Panc1 (cell line): ENCODE data around the gene C1QTNF9B. TPM values are rescaled to one million over a fixed set of nuclear protein-coding genes. Genes with fewer than 3 reads are reported as not detected.

ENCODE experiments used
- ATAC-seq: fragments of 200-7000 bp; cut with Tn5 transposase; 2 replicates; pipeline ENCODE4 v1.9.1; 2020; ENCODE audit warnings: mild to moderate bottlenecking, moderate library complexity
- BruUV-seq: library from RNA; stranded (reverse); fragments of 400-500 nt; replicated peaks from 2 replicates; lab custom pipeline; 2021; lab: Mats Ljungman, UMichigan
- CTCF ChIA-PET: fragments of 300-600 bp; sonication (Branson Sonifier 250); formaldehyde crosslinking; loops from one replicate; lab custom pipeline; 2022; ENCODE audit warnings: antibody characterized with exemption; lab: Charles Lee
- POLR2A ChIA-PET: fragments of 300-600 bp; sonication (Branson Sonifier 250); formaldehyde crosslinking; loops from one replicate; lab custom pipeline; 2022; ENCODE audit warnings: antibody characterized with exemption; lab: Charles Lee
- DNase-seq: peaks from one replicate; pipeline ENCODE4 v3.0.0-alpha.2; 2010; ENCODE audit warnings: low read depth, low spot score
- H3K27ac ChIP-seq: 2 replicates; pipeline ENCODE4 v1.5.1; 2011; ENCODE audit warnings: mild to moderate bottlenecking, low read length, inconsistent platforms
- H3K27me3 ChIP-seq: fragments of 200-500 bp; sonication (Bioruptor generic); 2 replicates; pipeline ENCODE4 v1.6.0; 2014; ENCODE audit warnings: low read length, inconsistent platforms; ENCODE audit not compliant: control insufficient read depth, insufficient read depth
- H3K36me3 ChIP-seq: fragments of 200-500 bp; sonication (Bioruptor generic); 2 replicates; pipeline ENCODE4 v1.5.1; 2014; ENCODE audit warnings: inconsistent platforms, mild to moderate bottlenecking, low read length, moderate library complexity; ENCODE audit not compliant: control insufficient read depth, insufficient read depth
- H3K4me1 ChIP-seq: 2 replicates; pipeline ENCODE4 v1.5.1; 2011; ENCODE audit warnings: inconsistent platforms, mild to moderate bottlenecking, low read length, moderate library complexity; ENCODE audit not compliant: control insufficient read depth, insufficient read depth
- H3K4me3 ChIP-seq, 2 experiments: 2 replicates each; pipeline ENCODE4 v1.5.1; 2011 to 2012; ENCODE audit warnings: low read depth in 2 of 2, low read length in 2 of 2, mild to moderate bottlenecking in 2 of 2, inconsistent platforms in 1 of 2, moderate library complexity in 1 of 2
- H3K9me3 ChIP-seq: fragments of 200-500 bp; sonication (Bioruptor generic); 2 replicates; pipeline ENCODE4 v1.5.1; 2014; ENCODE audit warnings: low read depth, mild to moderate bottlenecking, inconsistent platforms, low read length, moderate library complexity; ENCODE audit not compliant: control insufficient read depth, insufficient read depth
- CTCF ChIP-seq: fragments of 450-650 bp; IDR thresholded peaks from 2 replicates; pipeline ENCODE4 v1.5.1; 2017; ENCODE audit warnings: mild to moderate bottlenecking
- POLR2AphosphoS5 ChIP-seq: IDR thresholded peaks from 2 replicates; pipeline ENCODE4 v1.6.1; 2012; ENCODE audit warnings: mild to moderate bottlenecking, low read depth, low read length, moderate library complexity
- REST ChIP-seq, 2 experiments: IDR thresholded peaks; 2 replicates each; pipeline ENCODE4 v1.6.1; 2011 to 2012; ENCODE audit warnings: low read depth in 2 of 2, control low read depth in 1 of 2, low read length in 1 of 2, mild to moderate bottlenecking in 1 of 2, moderate library complexity in 1 of 2; ENCODE audit not compliant: insufficient read depth in 1 of 2
- SIN3A ChIP-seq: IDR thresholded peaks from 2 replicates; pipeline ENCODE4 v1.6.1; 2012; ENCODE audit warnings: low read depth, mild to moderate bottlenecking, low read length, moderate library complexity, borderline replicate concordance; ENCODE audit not compliant: insufficient read depth
- TCF7L2 ChIP-seq: IDR thresholded peaks from 2 replicates; pipeline ENCODE4 v1.6.1; 2011; ENCODE audit warnings: mild to moderate bottlenecking, low read depth, low read length, inconsistent platforms
- in situ Hi-C: cut with HindIII; loops from 2 replicates; pipeline ENCODE4 v1.10.0; 2016; ENCODE audit warnings: low sequenced_read_pairs, low pct_unique_long_range_greater_than_20kb
- intact Hi-C: fragments of 100-400 bp; cut with micrococcal nuclease; formaldehyde crosslinking; loops from one replicate; pipeline ENCODE4 v1.10.0; 2022; ENCODE audit not compliant: unreplicated experiment
- total RNA-seq: library from RNA; stranded (reverse); gene quantifications from one replicate; pipeline ENCODE4 v1.2.1, GENCODE V29; 2021; ENCODE audit not compliant: unreplicated experiment

Gene C1QTNF9B
- total RNA-seq, 1 experiment from 2014 or later = not detected

- Histone ChIP-seq H3K4me3 (no peak overlapping the region), H3K27ac (no peak overlapping the region), H3K27me3 (no peaks in the 10 kb centered on the region), H3K4me1 (no peaks in the 10 kb centered on the region), H3K9me3 (no peaks in the 10 kb centered on the region), H3K36me3 (no peaks in the 10 kb centered on the region)
- POLR2A ChIA-PET = no interaction called here
- ATAC-seq (no peak), DNase-seq (no peak)
- intact Hi-C loops = no loop called here
- CTCF ChIA-PET = no interaction called here
- BruUV-seq = no TSS peak
- TF ChIP-seq POLR2AphosphoS5 = no peak
- no peak for TF ChIP-seq REST (IDR thresholded peaks at IDR 0.05; ENCODE audit: insufficient read depth in 1 of 2, low read depth in 2 of 2, low read length in 1 of 2)
- no peak for TF ChIP-seq SIN3A
- no peak for TF ChIP-seq TCF7L2
- no peak for TF ChIP-seq CTCF
- in situ Hi-C loops = no loop called here
Measured at GRCh38 chr13:23877286-23877685, 20.0 kb downstream of the C1QTNF9B start.

GRCh38 chr13:23876265-23876664 lies 21.0 kb downstream of the C1QTNF9B start:
- BruUV-seq = no TSS peak
- DNase-seq (no peak), ATAC-seq (no peak)
- H3K4me1 ChIP-seq = no peaks in the 10 kb centered on the region
- no peaks in the 10 kb centered on the region for H3K9me3 ChIP-seq
- TF ChIP-seq CTCF = peak; percentile 56
- no peak for TF ChIP-seq SIN3A
- H3K36me3 ChIP-seq = no peaks in the 10 kb centered on the region
- no peaks in the 10 kb centered on the region for H3K27me3 ChIP-seq
- intact Hi-C loops (no loop called here), in situ Hi-C loops (no loop called here)
- POLR2A ChIA-PET = no interaction called here
- H3K4me3 ChIP-seq = no peak overlapping the region
- no peak overlapping the region for H3K27ac ChIP-seq
- CTCF ChIA-PET = no interaction called here
